NOMO-1 treated with DMSO at 0.1 percent for 48 hours (cell line): ENCODE results near the gene GNAL.
A peak's percentile ranks its signal among the peaks of the same experiment; 100 is the strongest.
"Not testable (repeated sequence)": the region's sequence is repeated elsewhere in the genome, so short reads cannot be mapped to it uniquely, and the experiment has no call there.

Experiments used
- DNase-seq: peaks from one replicate; lab custom pipeline; 2025; ENCODE audit not compliant: unreplicated experiment; lab: John Stamatoyannopoulos, UW

Gene GNAL

GRCh38 chr18:11845654-11846053 is 156.6 kb downstream of the GNAL start:
- no peak for DNase-seq

GRCh38 chr18:11847811-11848210 is 158.7 kb downstream of the GNAL start:
- DNase-seq = no peak

- no peak for DNase-seq
Measured at GRCh38 chr18:11849279-11849678, 160.2 kb downstream of the GNAL start.

GRCh38 chr18:11849841-11850634 is 161.0 kb downstream of the GNAL start:
- DNase-seq = peak; percentile 66

- DNase-seq = peak; percentile 55
Measured at GRCh38 chr18:11850821-11851145, 161.7 kb downstream of the GNAL start.

GRCh38 chr18:11851146-11851805 is 162.2 kb downstream of the GNAL start, which contains the start of gene CHMP1B:
Gene CHMP1B, plus strand, starts transcription at chr18:11851413. Its CDS starts 99 bp downstream, at chr18:11851512.
- peak; percentile 92 for DNase-seq

GRCh38 chr18:11851806-11852337 is 162.8 kb downstream of the GNAL start:
- no peak for DNase-seq

GRCh38 chr18:11854554-11854953 is 165.5 kb downstream of the GNAL start:
- DNase-seq = not testable (repeated sequence)

GRCh38 chr18:11857177-11857887 is 168.3 kb downstream of the GNAL start:
- peak; percentile 34 for DNase-seq

GRCh38 chr18:11859282-11859830 is 170.3 kb downstream of the GNAL start:
- DNase-seq = no peak

GRCh38 chr18:11859903-11860407 is 170.9 kb downstream of the GNAL start:
- DNase-seq = no peak

GRCh38 chr18:11860594-11861450 is 171.8 kb downstream of the GNAL start:
- DNase-seq = no peak

GRCh38 chr18:11861583-11862288 is 172.7 kb downstream of the GNAL start:
- no peak for DNase-seq

GRCh38 chr18:11862468-11863137 is 173.5 kb downstream of the GNAL start:
- DNase-seq = no peak

- no peak for DNase-seq
Measured at GRCh38 chr18:11864471-11864870, 175.4 kb downstream of the GNAL start.

GRCh38 chr18:11865071-11865470 is 176.0 kb downstream of the GNAL start:
- DNase-seq = no peak

GRCh38 chr18:11866329-11866728 is 177.3 kb downstream of the GNAL start:
- DNase-seq = no peak

GRCh38 chr18:11866764-11867163 is 177.7 kb downstream of the GNAL start:
- no peak for DNase-seq

GRCh38 chr18:11868230-11868629 is 179.2 kb downstream of the GNAL start:
- no peak for DNase-seq
